HepG2 (cell line): ENCODE measurements around the gene TSACC. TPM values are rescaled to one million over a fixed set of nuclear protein-coding genes. Genes with fewer than 3 reads are reported as not detected.

Source experiments
- FOXA1 ChIP-seq, 2 experiments: fragments of 450-650 bp in 1 of 2; sonication (generic) in 1 of 2; formaldehyde crosslinking in 1 of 2; IDR thresholded peaks; 2 replicates each; pipeline versions ENCODE4 v1.4.0 to v1.6.1; 2016 to 2020; ENCODE audit warnings: missing genetic modification reagents in 1 of 2
- GZF1 ChIP-seq: sonication (generic); formaldehyde crosslinking; IDR thresholded peaks from 2 replicates; pipeline ENCODE4 v1.5.1; 2020; ENCODE audit warnings: mild to moderate bottlenecking, missing genetic modification reagents
- KDM6A ChIP-seq: IDR thresholded peaks from 2 replicates; pipeline ENCODE4 v1.6.1; 2016; ENCODE audit warnings: low read depth
- KLF9 ChIP-seq: IDR thresholded peaks from 2 replicates; pipeline ENCODE4 v1.6.1; 2016; ENCODE audit warnings: low read depth
- MIER3 ChIP-seq: IDR thresholded peaks from 2 replicates; pipeline ENCODE4 v1.6.1; 2016; ENCODE audit warnings: missing compliant biosample characterization, borderline replicate concordance
- MTA1 ChIP-seq: sonication (generic); formaldehyde crosslinking; IDR thresholded peaks from 2 replicates; pipeline ENCODE4 v1.4.0; 2020; ENCODE audit warnings: missing genetic modification reagents, mild to moderate bottlenecking, borderline replicate concordance
- TCF12 ChIP-seq, 2 experiments: fragments of 450-650 bp in 1 of 2; sonication (generic) in 1 of 2; formaldehyde crosslinking in 1 of 2; IDR thresholded peaks; 2 replicates each; pipeline versions ENCODE4 v1.6.1 to v1.8.0; 2017 to 2022; ENCODE audit warnings: antibody characterized with exemption in 1 of 2, mild to moderate bottlenecking in 1 of 2, missing genetic modification reagents in 1 of 2, moderate library complexity in 1 of 2
- ZMYM3 ChIP-seq: sonication (generic); formaldehyde crosslinking; IDR thresholded peaks from 2 replicates; pipeline ENCODE4 v1.5.1; 2020; ENCODE audit warnings: mild to moderate bottlenecking, missing genetic modification reagents
- ZNF121 ChIP-seq: sonication (generic); formaldehyde crosslinking; IDR thresholded peaks from 2 replicates; pipeline ENCODE4 v1.5.0; 2020; ENCODE audit warnings: mild to moderate bottlenecking, missing genetic modification reagents
- ZNF160 ChIP-seq: sonication (generic); formaldehyde crosslinking; IDR thresholded peaks from 2 replicates; pipeline ENCODE4 v1.8.0; 2022; ENCODE audit warnings: mild to moderate bottlenecking, inconsistent platforms, missing genetic modification reagents
- ZNF225 ChIP-seq: sonication (generic); formaldehyde crosslinking; IDR thresholded peaks from 2 replicates; pipeline ENCODE4 v1.4.0; 2020; ENCODE audit warnings: mild to moderate bottlenecking, missing genetic modification reagents
- ZNF460 ChIP-seq: sonication (generic); formaldehyde crosslinking; IDR thresholded peaks from 2 replicates; pipeline ENCODE4 v1.5.1; 2020; ENCODE audit warnings: missing genetic modification reagents, mild to moderate bottlenecking, borderline replicate concordance
- ZNF678 ChIP-seq: sonication (generic); formaldehyde crosslinking; IDR thresholded peaks from 2 replicates; pipeline ENCODE4 v1.4.0; 2020; ENCODE audit warnings: mild to moderate bottlenecking, missing genetic modification reagents
- ZNF766 ChIP-seq: sonication (generic); formaldehyde crosslinking; IDR thresholded peaks from 2 replicates; pipeline ENCODE4 v1.5.0; 2020; ENCODE audit warnings: missing genetic modification reagents, borderline replicate concordance
- ZSCAN31 ChIP-seq: sonication (generic); formaldehyde crosslinking; IDR thresholded peaks from 2 replicates; pipeline ENCODE4 v1.5.0; 2020; ENCODE audit warnings: low read depth, mild to moderate bottlenecking, missing genetic modification reagents
- polyA plus RNA-seq, 8 experiments: library from polyadenylated mRNA; depleted of rRNA in 3 of 8; stranded (reverse) in 7 of 8; unstranded in 1 of 8; fragments of >200 nt; fragmentation: Illumina TruSeq in 4 of 8; extraction: Trizol in 4 of 8; gene quantifications; 2 replicates each; pipeline versions ENCODE4 v1.2.1 to v1.2.3, GENCODE V29; 2011 to 2016; ENCODE audit warnings: low read depth in 4 of 8, missing spikeins in 1 of 8, mixed read lengths in 1 of 8; ENCODE audit not compliant: insufficient read depth in 1 of 8
- total RNA-seq, 5 experiments: library from RNA; depleted of rRNA; stranded (reverse); fragments of >200 nt; fragmentation: Illumina TruSeq; extraction: Trizol; gene quantifications; 2 replicates each; pipeline ENCODE4 v1.2.3, GENCODE V29; 2016; ENCODE audit warnings: low read depth in 1 of 5
- TF ChIP-seq, protein P1 (sequence below): sonication (generic); formaldehyde crosslinking; IDR thresholded peaks from 2 replicates; pipeline ENCODE4 v1.8.0; 2022; ENCODE audit warnings: missing genetic modification reagents, mild to moderate bottlenecking, moderate library complexity, borderline replicate concordance
- TF ChIP-seq, protein P2 (sequence below): sonication (generic); formaldehyde crosslinking; IDR thresholded peaks from 2 replicates; pipeline ENCODE4 v1.5.1; 2020; ENCODE audit warnings: missing genetic modification reagents, mild to moderate bottlenecking, borderline replicate concordance
- TF ChIP-seq, protein P3 (sequence below): IDR thresholded peaks from 2 replicates; pipeline ENCODE4 v1.6.1; 2016; ENCODE audit warnings: low read depth, control low read depth
- TF ChIP-seq, protein P4 (sequence below): IDR thresholded peaks from 2 replicates; pipeline ENCODE4 v1.6.1; 2016; ENCODE audit warnings: missing compliant biosample characterization, missing genetic modification reagents, borderline replicate concordance
- TF ChIP-seq, protein P5 (sequence below): sonication (generic); formaldehyde crosslinking; IDR thresholded peaks from 2 replicates; pipeline ENCODE4 v1.5.0; 2020; ENCODE audit warnings: mild to moderate bottlenecking, low read depth, missing genetic modification reagents, borderline replicate concordance

TSACC gene
- total and polyA plus RNA-seq, 2 of the 13 experiments (the other 11 are each of a cell fraction or from before 2014, with no cell fraction given), result 1.5 to 2.6 TPM

GRCh38 chr1:156371553-156372264, 33.4 kb downstream of the TSACC start (continued):
- TF ChIP-seq ZNF160 (CRISPR knock-in tag), result peak; percentile 73; the same call in 1 of the 2 replicates
- TF ChIP-seq, protein P1, sequence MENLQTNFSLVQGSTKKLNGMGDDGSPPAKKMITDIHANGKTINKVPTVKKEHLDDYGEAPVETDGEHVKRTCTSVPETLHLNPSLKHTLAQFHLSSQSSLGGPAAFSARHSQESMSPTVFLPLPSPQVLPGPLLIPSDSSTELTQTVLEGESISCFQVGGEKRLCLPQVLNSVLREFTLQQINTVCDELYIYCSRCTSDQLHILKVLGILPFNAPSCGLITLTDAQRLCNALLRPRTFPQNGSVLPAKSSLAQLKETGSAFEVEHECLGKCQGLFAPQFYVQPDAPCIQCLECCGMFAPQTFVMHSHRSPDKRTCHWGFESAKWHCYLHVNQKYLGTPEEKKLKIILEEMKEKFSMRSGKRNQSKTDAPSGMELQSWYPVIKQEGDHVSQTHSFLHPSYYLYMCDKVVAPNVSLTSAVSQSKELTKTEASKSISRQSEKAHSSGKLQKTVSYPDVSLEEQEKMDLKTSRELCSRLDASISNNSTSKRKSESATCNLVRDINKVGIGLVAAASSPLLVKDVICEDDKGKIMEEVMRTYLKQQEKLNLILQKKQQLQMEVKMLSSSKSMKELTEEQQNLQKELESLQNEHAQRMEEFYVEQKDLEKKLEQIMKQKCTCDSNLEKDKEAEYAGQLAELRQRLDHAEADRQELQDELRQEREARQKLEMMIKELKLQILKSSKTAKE (CRISPR knock-in tag), result peak; percentile 97
- peak; percentile 99 for TF ChIP-seq KDM6A
- TF ChIP-seq MIER3 (CRISPR knock-in tag), result peak; percentile 94
- TF ChIP-seq ZSCAN31 (CRISPR knock-in tag), result peak; percentile 64; the same call in 1 of the 2 replicates
- TF ChIP-seq, protein P2, sequence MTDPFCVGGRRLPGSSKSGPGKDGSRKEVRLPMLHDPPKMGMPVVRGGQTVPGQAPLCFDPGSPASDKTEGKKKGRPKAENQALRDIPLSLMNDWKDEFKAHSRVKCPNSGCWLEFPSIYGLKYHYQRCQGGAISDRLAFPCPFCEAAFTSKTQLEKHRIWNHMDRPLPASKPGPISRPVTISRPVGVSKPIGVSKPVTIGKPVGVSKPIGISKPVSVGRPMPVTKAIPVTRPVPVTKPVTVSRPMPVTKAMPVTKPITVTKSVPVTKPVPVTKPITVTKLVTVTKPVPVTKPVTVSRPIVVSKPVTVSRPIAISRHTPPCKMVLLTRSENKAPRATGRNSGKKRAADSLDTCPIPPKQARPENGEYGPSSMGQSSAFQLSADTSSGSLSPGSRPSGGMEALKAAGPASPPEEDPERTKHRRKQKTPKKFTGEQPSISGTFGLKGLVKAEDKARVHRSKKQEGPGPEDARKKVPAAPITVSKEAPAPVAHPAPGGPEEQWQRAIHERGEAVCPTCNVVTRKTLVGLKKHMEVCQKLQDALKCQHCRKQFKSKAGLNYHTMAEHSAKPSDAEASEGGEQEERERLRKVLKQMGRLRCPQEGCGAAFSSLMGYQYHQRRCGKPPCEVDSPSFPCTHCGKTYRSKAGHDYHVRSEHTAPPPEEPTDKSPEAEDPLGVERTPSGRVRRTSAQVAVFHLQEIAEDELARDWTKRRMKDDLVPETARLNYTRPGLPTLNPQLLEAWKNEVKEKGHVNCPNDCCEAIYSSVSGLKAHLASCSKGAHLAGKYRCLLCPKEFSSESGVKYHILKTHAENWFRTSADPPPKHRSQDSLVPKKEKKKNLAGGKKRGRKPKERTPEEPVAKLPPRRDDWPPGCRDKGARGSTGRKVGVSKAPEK (CRISPR knock-in tag), result 0 out of 2 replicates have a peak, but pooled peaks have one; percentile 23
- TF ChIP-seq ZNF225 (CRISPR knock-in tag), result no peak
- TF ChIP-seq MTA1, result peak; percentile 98
- no peak for TF ChIP-seq TCF12 (IDR thresholded peaks at IDR 0.05)
- peak; percentile 98 for TF ChIP-seq TCF12 (CRISPR knock-in tag; IDR thresholded peaks at IDR 0.05)
- no peak for TF ChIP-seq ZNF678 (CRISPR knock-in tag)
- TF ChIP-seq KLF9 (CRISPR knock-in tag), result peak; percentile 64
- TF ChIP-seq ZNF766 (CRISPR knock-in tag), result no peak
- TF ChIP-seq ZMYM3, result peak; percentile 95
- TF ChIP-seq, protein P3, sequence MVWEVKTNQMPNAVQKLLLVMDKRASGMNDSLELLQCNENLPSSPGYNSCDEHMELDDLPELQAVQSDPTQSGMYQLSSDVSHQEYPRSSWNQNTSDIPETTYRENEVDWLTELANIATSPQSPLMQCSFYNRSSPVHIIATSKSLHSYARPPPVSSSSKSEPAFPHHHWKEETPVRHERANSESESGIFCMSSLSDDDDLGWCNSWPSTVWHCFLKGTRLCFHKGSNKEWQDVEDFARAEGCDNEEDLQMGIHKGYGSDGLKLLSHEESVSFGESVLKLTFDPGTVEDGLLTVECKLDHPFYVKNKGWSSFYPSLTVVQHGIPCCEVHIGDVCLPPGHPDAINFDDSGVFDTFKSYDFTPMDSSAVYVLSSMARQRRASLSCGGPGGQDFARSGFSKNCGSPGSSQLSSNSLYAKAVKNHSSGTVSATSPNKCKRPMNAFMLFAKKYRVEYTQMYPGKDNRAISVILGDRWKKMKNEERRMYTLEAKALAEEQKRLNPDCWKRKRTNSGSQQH (CRISPR knock-in tag), result peak; percentile 81; the same call in 1 of the 2 replicates
- peak; percentile 59; the same call in 1 of the 2 replicates for TF ChIP-seq ZNF460
- TF ChIP-seq FOXA1 (IDR thresholded peaks at IDR 0.05), result no peak
- TF ChIP-seq FOXA1 (CRISPR knock-in tag; IDR thresholded peaks at IDR 0.05), result peak; percentile 80
- TF ChIP-seq, protein P4, sequence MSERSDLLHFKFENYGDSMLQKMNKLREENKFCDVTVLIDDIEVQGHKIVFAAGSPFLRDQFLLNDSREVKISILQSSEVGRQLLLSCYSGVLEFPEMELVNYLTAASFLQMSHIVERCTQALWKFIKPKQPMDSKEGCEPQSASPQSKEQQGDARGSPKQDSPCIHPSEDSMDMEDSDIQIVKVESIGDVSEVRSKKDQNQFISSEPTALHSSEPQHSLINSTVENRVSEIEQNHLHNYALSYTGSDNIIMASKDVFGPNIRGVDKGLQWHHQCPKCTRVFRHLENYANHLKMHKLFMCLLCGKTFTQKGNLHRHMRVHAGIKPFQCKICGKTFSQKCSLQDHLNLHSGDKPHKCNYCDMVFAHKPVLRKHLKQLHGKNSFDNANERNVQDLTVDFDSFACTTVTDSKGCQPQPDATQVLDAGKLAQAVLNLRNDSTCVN (CRISPR knock-in tag), result peak; percentile 87; the same call in 1 of the 2 replicates
- no peak for TF ChIP-seq GZF1 (CRISPR knock-in tag)
- TF ChIP-seq, protein P5, sequence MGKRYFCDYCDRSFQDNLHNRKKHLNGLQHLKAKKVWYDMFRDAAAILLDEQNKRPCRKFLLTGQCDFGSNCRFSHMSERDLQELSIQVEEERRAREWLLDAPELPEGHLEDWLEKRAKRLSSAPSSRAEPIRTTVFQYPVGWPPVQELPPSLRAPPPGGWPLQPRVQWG, result no peak
- TF ChIP-seq ZNF121 (CRISPR knock-in tag), result 0 out of 2 replicates have a peak, but pooled peaks have one; percentile 42
